GM23248 (cell line): Measurements from ENCODE around the gene GPC1. TPM values are rescaled to one million over a fixed set of nuclear protein-coding genes. Genes with fewer than 3 reads are reported as not detected.

Experiments
- DNase-seq: peaks from one replicate; pipeline ENCODE4 v3.0.0-alpha.2; 2015
- H2AFZ ChIP-seq: fragments of 200-600 bp; sonication (generic); 2 replicates; pipeline ENCODE4 v1.6.1; 2016; ENCODE audit warnings: antibody characterized with exemption
- H3F3A ChIP-seq: fragments of 200-600 bp; sonication (generic); 2 replicates; pipeline ENCODE4 v1.6.1; 2016; ENCODE audit warnings: mild to moderate bottlenecking, antibody characterized with exemption, mixed run types; ENCODE audit not compliant: insufficient read depth
- H3K27ac ChIP-seq: fragments of 200-600 bp; sonication (generic); 2 replicates; pipeline ENCODE4 v1.5.1; 2016; ENCODE audit warnings: mild to moderate bottlenecking
- H3K27me3 ChIP-seq: fragments of 200-600 bp; sonication (generic); replicated peaks from 2 replicates; pipeline ENCODE4 v1.6.1; 2016; ENCODE audit warnings: mild to moderate bottlenecking; ENCODE audit not compliant: insufficient read depth
- H3K36me3 ChIP-seq: fragments of 200-600 bp; sonication (generic); 2 replicates; pipeline ENCODE4 v1.6.1; 2016; ENCODE audit warnings: low read depth, mild to moderate bottlenecking
- H3K4me1 ChIP-seq: fragments of 200-600 bp; sonication (generic); 2 replicates; pipeline ENCODE4 v1.6.1; 2016; ENCODE audit warnings: mild to moderate bottlenecking; ENCODE audit not compliant: insufficient read depth
- H3K4me2 ChIP-seq: fragments of 200-600 bp; sonication (generic); one replicate; pipeline ENCODE4 v1.6.1; 2016; ENCODE audit warnings: mild to moderate bottlenecking; ENCODE audit not compliant: unreplicated experiment
- H3K4me3 ChIP-seq: fragments of 200-600 bp; sonication (generic); 2 replicates; pipeline ENCODE4 v1.5.1; 2016; ENCODE audit warnings: mild to moderate bottlenecking
- H3K79me2 ChIP-seq: fragments of 200-600 bp; sonication (generic); 2 replicates; pipeline ENCODE4 v1.6.1; 2016; ENCODE audit warnings: mild to moderate bottlenecking; ENCODE audit not compliant: insufficient read depth
- H3K9ac ChIP-seq: fragments of 200-600 bp; sonication (generic); 2 replicates; pipeline ENCODE4 v1.6.1; 2016; ENCODE audit warnings: mild to moderate bottlenecking
- H3K9me2 ChIP-seq: fragments of 200-600 bp; sonication (generic); 2 replicates; pipeline ENCODE4 v1.6.1; 2016; ENCODE audit warnings: mixed run types, mild to moderate bottlenecking, moderate library complexity; ENCODE audit not compliant: insufficient read depth
- H3K9me3 ChIP-seq: fragments of 200-600 bp; sonication (generic); one replicate; pipeline ENCODE4 v1.6.1; 2017; ENCODE audit warnings: low read depth
- H4K20me1 ChIP-seq: fragments of 200-600 bp; sonication (generic); 2 replicates; pipeline ENCODE4 v1.6.0; 2016; ENCODE audit not compliant: insufficient read depth
- EZH2 ChIP-seq: fragments of 200-600 bp; sonication (generic); IDR thresholded peaks from 2 replicates; pipeline ENCODE4 v1.6.1; 2018; ENCODE audit warnings: antibody characterized with exemption, mild to moderate bottlenecking; ENCODE audit not compliant: insufficient read depth, poor library complexity, severe bottlenecking
- EZH2phosphoT487 ChIP-seq: fragments of 200-600 bp; sonication (generic); IDR thresholded peaks from 2 replicates; pipeline ENCODE4 v1.6.1; 2018; ENCODE audit warnings: antibody characterized with exemption, moderate library complexity, mild to moderate bottlenecking, low read depth; ENCODE audit not compliant: insufficient read depth
- WGBS, 2 experiments: methylation state at CpG; one replicate each; pipeline ENCODE4 v1.1.6; 2015 to 2017; ENCODE audit warnings: low lambda C conversion rate in 2 of 2, low coverage in 1 of 2; ENCODE audit errors: missing lambda C conversion rate in 2 of 2; 5-methylcytosine and 5-hydroxymethylcytosine counted together
- in situ Hi-C: fragments of 300-500 bp; cut with MboI; formaldehyde crosslinking; loops from 2 replicates; pipeline ENCODE4 v1.15.0; 2020
- polyA plus RNA-seq: library from polyadenylated mRNA; unstranded; fragments of >200 nt; fragmentation: Nextera tagmentation; extraction: Ambion mirVana; gene quantifications from 2 replicates; pipeline ENCODE4 v1.2.1, GENCODE V29; 2016
- total RNA-seq: library from RNA; depleted of rRNA; stranded (reverse); fragments of >200 nt; shearing (Covaris generic); gene quantifications from 2 replicates; pipeline ENCODE4 v1.2.3, GENCODE V29; 2014

The GPC1 gene
- total and polyA plus RNA-seq, 2 experiments from 2014 or later, result 66.4 to 88.2 TPM

GRCh38 chr2:240465268-240465764, 29.9 kb downstream of the GPC1 start:
- in situ Hi-C loops, result no loop called here
- WGBS, 2 experiments, result 95 to 96% methylated on average over 20 to 22 of the region's 22 CpGs
- Histone ChIP-seq H3K9me3 (no peaks in the 10 kb centered on the region), H4K20me1 (no peaks in the 10 kb centered on the region), H3K9ac (no peak overlapping the region), H3K36me3 (no peaks in the 10 kb centered on the region), H3K9me2 (no peaks in the 10 kb centered on the region), H2AFZ (no peak overlapping the region), H3K79me2 (no peaks in the 10 kb centered on the region), H3K4me2 (no peak overlapping the region), H3K27ac (no peak overlapping the region), H3F3A (no peaks in the 10 kb centered on the region), H3K4me1 (no peaks in the 10 kb centered on the region), H3K27me3 (no peaks in the 10 kb centered on the region), H3K4me3 (no peak overlapping the region)
- no peak for TF ChIP-seq EZH2phosphoT487
- TF ChIP-seq EZH2, result no peak
- DNase-seq, result no peak

GRCh38 chr2:240465765-240466578, 30.5 kb downstream of the GPC1 start:
- no peaks in the 10 kb centered on the region for H3K79me2 ChIP-seq
- no peak overlapping the region for H3K4me2 ChIP-seq
- H3F3A ChIP-seq, result no peaks in the 10 kb centered on the region
- H3K4me1 ChIP-seq, result no peaks in the 10 kb centered on the region
- H3K36me3 ChIP-seq, result no peaks in the 10 kb centered on the region
- no peak overlapping the region for H2AFZ ChIP-seq
- H3K9ac ChIP-seq, result no peak overlapping the region
- H4K20me1 ChIP-seq, result no peaks in the 10 kb centered on the region
- no peak overlapping the region for H3K4me3 ChIP-seq
- TF ChIP-seq EZH2phosphoT487 (no peak), EZH2 (no peak)
- 83 to 91% methylated on average over 25 to 26 of the region's 28 CpGs for WGBS, 2 experiments
- no peaks in the 10 kb centered on the region for H3K27me3 ChIP-seq
- in situ Hi-C loops, result no loop called here
- H3K27ac ChIP-seq, result no peak overlapping the region
- no peak for DNase-seq
- H3K9me3 ChIP-seq, result no peaks in the 10 kb centered on the region
- H3K9me2 ChIP-seq, result no peaks in the 10 kb centered on the region

GRCh38 chr2:240466579-240467148, 31.2 kb downstream of the GPC1 start:
- Histone ChIP-seq H4K20me1 (no peaks in the 10 kb centered on the region), H3K4me1 (no peaks in the 10 kb centered on the region), H3K36me3 (no peaks in the 10 kb centered on the region), H2AFZ (no peak overlapping the region), H3K27ac (no peak overlapping the region), H3K9ac (no peak overlapping the region), H3K4me3 (no peak overlapping the region), H3K79me2 (no peaks in the 10 kb centered on the region), H3K4me2 (no peak overlapping the region), H3K9me3 (no peaks in the 10 kb centered on the region), H3K9me2 (no peaks in the 10 kb centered on the region), H3K27me3 (no peaks in the 10 kb centered on the region), H3F3A (no peaks in the 10 kb centered on the region)
- in situ Hi-C loops, result no loop called here
- DNase-seq, result no peak
- TF ChIP-seq EZH2 (no peak), EZH2phosphoT487 (no peak)
- 90 to 91% methylated on average over 15 to 19 of the region's 19 CpGs for WGBS, 2 experiments

GRCh38 chr2:240467149-240467642, 31.7 kb downstream of the GPC1 start:
- H2AFZ ChIP-seq, result no peak overlapping the region
- H3K4me3 ChIP-seq, result no peak overlapping the region
- WGBS, 2 experiments, result 76 to 78% methylated on average over 11 of the region's 12 CpGs
- H3K79me2 ChIP-seq, result no peaks in the 10 kb centered on the region
- H3K4me2 ChIP-seq, result no peak overlapping the region
- no peaks in the 10 kb centered on the region for H4K20me1 ChIP-seq
- no peaks in the 10 kb centered on the region for H3K9me2 ChIP-seq
- H3K4me1 ChIP-seq, result no peaks in the 10 kb centered on the region
- TF ChIP-seq EZH2 (no peak), EZH2phosphoT487 (no peak)
- no peaks in the 10 kb centered on the region for H3K36me3 ChIP-seq
- H3K9me3 ChIP-seq, result no peaks in the 10 kb centered on the region
- in situ Hi-C loops, result no loop called here
- no peak overlapping the region for H3K9ac ChIP-seq
- H3K27me3 ChIP-seq, result no peaks in the 10 kb centered on the region
- no peak overlapping the region for H3K27ac ChIP-seq
- no peak for DNase-seq
- no peaks in the 10 kb centered on the region for H3F3A ChIP-seq
